ENCODE data around the gene NDC1.

GRCh38 chr1:53850082-53850673 is 12.1 kb upstream of the NDC1 start:
- TF ChIP-seq CTCF (IDR thresholded peaks at IDR 0.05; ENCODE audit: low read length): no peak
- no peak for TF ChIP-seq EZH2phosphoT487 (IDR thresholded peaks at IDR 0.05; ENCODE audit: low read length)
